Iris pigment epithelial cell (primary cell): ENCODE measurements around the gene RPRD1A.
"Not testable (repeated sequence)": the region's sequence is repeated elsewhere in the genome, so short reads cannot be mapped to it uniquely, and the experiment has no call there.

ENCODE experiments used
- DNase-seq: peaks from one replicate; pipeline ENCODE4 v3.0.0-alpha.2; 2011; ENCODE audit warnings: low read depth

RPRD1A gene

DNA sequence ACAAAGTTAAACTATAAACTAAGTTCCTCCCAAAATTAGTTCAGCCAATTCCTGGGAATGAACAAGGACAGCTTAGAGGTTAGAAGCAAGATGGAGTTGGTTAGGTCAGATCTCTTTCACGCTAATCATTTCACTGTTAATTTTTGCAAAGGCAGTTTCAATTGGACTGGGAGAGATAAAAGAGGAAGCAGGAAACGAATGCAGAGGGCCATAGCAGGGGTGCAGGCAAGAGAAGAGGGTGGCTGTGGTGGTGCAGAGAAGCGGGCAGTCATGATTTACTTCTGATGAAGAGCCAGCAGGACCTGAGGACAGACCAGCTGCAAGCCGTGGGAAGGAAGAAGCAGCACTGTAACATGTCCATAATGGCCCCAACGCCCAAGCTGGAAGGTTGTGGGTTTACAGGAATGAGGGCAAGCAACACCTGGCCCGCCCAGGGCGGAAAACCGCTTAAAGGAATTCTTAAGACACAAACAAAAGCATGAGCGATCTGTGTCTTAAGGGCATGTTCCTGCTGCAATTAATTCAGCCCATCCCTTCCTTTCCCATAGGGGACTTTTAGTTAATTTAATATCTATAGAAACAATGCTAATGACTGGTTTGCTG is 99.0 kb downstream of the RPRD1A start:
- DNase-seq: no peak

DNA sequence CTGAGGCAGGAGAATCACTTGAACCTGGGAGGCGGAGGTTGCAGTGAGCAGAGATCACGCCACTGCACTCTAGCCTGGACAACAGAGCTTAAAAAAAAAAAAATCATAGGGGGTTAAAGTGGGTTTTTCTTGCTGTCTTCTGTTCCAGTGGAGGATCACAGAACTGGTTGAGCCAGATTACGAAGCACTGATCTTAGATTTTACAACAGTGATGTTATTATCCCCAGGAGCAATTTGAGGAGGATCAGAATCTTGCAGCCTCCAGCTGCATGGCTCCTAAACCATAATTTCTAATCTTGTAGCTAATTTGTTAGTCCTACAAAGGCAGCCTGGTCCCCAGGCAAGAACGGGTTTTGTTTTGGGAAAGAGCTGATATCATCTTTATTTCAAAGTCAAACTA is 99.5 kb downstream of the RPRD1A start:
- not testable (repeated sequence) for DNase-seq

- DNase-seq: no peak
Measured at GRCh38 chr18:35964319-35964718, 103.0 kb downstream of the RPRD1A start.

GRCh38 chr18:35962320-35962719 is 105.0 kb downstream of the RPRD1A start:
- DNase-seq: no peak

- DNase-seq: no peak
Measured at GRCh38 chr18:35956226-35956625, 111.1 kb downstream of the RPRD1A start.

DNA sequence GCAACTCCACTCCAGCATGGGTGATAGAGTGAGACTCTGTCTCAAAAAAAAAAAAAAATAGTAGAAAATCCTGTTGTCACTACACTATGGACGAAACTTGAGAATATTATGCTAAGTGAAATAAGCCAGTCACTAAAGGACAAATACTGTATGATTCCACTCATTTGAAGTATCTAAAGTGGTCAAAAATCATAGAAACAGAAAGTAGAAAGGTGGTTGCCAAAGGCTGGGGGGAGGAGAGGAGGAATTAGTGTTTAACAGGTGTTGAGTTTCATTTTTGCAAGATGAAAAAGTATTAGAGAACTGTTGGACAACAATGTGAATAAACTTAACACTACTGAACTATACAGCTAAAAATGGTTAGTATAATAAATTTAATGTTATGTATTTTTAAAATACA is 113.7 kb downstream of the RPRD1A start:
- DNase-seq: no peak

DNA sequence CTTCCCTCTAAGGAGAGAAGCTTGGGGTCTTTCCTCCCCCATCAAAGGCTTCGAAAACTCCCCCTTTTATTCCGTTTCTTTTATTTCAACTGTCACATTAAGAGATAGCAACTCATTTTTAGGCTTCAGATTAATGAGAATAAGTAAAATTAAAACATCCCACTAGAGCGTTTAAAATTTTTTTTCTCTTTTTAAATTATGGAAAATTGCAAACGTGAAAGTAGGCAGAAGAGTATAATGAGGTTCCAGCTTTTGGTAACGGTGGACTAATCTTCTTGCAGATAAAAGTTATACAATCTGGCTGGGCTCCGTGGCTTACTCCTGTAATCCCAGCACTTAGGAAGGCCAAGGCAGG is 116.8 kb downstream of the RPRD1A start:
- no peak for DNase-seq

DNA sequence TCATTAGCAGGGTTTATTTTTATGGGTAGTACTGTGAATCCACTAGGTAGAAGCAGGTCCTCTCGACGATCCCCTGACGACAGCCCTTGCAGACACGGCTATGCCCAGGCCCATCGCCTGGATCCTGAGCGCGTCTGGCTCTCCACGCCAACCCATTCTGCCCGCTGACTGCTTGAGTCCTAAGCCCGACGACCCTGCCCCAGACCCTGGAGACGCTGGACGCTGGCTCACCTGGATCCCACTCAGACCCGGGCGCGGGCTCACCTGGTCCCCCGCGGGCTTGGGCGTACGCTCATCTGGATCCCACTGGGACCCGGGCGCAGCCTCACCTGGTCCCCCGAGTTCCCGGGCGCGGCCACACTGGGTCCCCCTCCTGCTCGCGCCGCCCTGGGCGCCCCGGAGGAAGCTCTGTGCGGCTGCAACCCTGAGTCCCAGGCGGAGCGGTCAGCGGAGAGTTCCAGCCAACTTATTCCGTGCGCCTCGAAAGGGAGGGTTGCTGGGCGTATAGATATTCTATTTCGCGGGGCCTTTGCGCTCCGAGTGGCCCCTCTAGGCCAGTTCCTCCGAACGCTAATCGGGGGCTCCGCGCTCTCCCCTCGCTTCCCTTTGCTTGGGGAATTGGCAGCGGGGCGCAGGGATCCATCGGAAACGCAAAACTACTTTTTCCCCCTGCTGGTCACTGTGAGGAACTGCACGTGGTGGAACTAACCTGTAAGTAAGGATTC is 117.3 kb downstream of the RPRD1A start:
- DNase-seq: peak; percentile 66

- DNase-seq: no peak
Measured at GRCh38 chr18:35949090-35949489, 118.3 kb downstream of the RPRD1A start.

GRCh38 chr18:35948080-35948479 is 119.3 kb downstream of the RPRD1A start:
- no peak for DNase-seq

- no peak for DNase-seq
Measured at GRCh38 chr18:35942661-35943060, 124.7 kb downstream of the RPRD1A start.

DNA sequence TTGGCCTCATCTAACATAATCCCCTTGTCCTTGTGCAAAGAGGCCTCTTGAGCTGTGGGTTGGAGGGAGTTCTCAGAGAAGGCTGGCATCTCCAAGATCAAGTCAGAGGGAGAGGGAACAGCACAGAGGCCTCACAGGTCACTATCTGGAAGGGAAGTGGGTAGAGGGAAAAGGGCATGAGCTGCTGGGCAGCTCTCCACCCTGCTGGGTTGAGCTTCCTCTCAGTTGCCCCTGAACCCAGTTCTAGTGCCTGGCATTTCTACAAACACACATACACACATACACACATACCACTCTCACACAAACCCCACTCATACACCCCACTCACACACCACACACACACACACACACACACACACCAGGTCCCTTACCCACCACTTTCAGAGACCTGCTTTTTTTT is 125.2 kb downstream of the RPRD1A start:
- DNase-seq: no peak

DNA sequence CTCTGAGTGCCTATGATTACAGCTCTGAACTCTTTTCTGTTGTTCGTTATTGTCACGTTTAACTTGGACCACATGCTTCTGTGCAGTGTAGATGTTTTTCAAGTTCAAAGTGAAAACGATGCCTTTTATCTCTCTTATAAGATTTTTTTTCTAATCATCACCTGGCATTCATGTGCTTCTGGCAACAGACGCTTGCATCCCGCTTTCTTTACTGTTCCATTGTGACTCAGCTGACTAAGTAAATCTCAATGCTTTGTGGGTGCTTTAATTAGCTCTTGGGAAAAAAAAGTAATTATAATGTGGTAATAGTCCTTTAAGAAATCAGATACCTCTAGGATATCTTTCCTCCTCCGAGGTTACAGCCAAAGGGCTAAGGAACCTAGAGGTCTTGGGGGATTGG is 126.1 kb downstream of the RPRD1A start:
- DNase-seq: no peak
